GM19328 (cell line): Measurements from ENCODE around the gene MTA3.
"Not testable (repeated sequence)": the region's sequence is repeated elsewhere in the genome, so short reads cannot be mapped to it uniquely, and the experiment has no call there.

ENCODE experiments used
- ATAC-seq: cut with Tn5 transposase; IDR thresholded peaks from one replicate; pipeline ENCODE4 v1.9.1; 2021; ENCODE audit warnings: mild to moderate bottlenecking, moderate library complexity; ENCODE audit not compliant: unreplicated experiment

The MTA3 gene

DNA sequence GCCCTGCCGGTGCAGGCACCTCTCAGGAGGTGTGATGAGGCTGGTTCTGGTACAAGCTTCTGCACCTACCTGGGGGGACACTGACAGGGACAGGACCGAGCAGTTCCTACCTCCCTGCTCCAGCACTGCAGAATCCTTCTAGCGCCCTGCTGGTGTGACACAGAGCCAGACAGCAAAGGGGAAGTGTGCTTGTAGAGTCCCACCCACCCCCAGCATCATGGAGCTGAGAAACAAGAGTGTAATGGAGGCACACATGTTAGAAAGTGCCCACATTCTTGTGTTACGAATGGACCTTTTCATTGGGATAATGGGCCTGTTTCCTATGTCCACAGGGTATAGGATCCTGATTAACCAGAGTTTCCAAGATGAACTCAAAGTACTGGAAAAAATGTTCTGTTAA lies 157.2 kb downstream of the MTA3 start:
- no peak for ATAC-seq

DNA sequence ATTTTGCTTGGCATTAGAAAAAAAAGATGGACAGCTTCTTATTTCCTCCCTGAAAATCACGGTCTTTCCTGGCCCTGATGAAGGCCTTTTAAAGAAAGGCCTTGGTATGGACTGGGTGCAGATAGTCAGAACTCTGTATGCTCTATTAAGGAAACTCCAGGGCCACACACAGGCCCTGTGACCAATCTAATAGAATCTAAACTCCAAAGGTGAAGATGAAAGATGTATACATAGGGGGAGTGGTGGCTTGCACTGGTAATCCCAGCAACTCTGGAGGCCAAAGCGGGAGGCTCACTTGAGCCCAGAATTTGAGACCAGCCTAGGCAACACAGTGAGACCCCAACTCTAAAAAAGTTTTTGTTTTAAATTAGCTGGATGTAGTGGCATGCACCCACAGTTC lies 158.2 kb downstream of the MTA3 start:
- ATAC-seq: no peak

DNA sequence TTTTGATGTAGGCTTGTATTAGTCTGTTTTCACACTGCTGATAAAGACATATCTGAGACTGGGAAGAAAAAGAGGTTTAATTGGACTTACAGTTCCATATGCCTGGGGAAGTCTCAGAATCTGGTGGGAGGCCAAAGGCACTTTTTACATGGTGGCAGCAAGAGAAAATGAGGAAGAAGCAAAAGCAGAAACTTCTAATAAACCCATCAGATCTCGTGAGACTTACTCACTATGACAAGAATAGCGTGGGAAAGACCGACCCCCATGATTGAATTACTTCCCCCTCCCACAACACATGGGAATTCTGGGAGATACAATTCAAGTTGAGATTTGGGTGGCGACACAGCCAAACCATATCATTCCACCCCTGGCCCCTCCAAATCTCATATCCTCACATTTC lies 162.9 kb downstream of the MTA3 start:
- not testable (repeated sequence) for ATAC-seq

DNA sequence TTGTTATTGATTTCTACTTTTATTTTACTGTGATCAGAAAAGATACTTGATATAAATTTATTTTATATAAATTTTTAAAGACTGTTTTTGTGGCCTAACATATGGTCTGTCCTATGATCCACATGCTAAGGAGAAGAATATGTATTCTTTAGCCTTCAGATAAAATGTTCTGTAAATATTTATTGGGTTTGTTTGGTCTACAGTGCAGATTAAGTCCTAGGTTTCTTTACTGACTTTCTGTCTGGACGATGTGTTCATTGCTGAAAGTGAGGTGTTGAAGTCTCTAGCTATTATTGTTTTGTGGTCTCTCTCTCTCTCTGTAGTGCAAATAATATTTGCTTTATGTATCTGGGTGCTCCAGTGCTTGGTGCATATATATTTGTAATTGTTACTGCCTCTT lies 165.4 kb downstream of the MTA3 start:
- no peak for ATAC-seq

DNA sequence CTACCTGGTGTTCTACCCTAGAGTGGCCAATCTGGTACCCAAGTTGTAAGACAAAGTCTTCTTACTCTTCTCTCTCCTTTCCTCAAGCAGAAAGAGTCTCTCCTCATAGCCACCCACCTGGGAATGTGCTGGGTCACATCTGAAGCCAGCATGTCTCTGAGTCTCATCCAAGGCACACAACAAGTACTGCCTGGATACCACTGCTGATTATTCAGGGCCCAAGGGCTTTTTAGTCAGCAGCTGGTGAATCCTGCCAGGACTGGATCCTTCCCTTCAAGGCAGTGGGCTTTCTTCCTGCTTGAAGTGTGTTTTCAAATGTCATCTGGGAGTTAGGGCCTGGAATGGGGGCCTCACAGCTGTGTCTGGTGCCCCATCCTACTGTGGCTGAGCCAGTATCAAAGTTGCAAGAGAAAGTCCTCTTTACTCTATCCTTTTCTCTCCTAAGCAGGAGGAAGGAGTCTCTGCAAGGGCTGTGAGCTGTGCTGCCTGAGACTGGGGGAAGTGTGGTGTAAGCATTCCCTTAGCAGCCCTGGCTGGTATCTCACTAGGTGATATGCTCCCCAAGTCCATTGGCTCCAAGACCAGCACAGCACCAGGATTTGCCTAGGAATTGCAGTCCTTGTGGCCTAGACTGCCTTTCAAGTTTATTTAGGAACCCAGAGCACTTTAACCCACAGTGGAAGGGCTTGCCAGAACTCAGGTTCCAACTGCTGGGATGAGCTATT lies 168.3 kb downstream of the MTA3 start:
- no peak for ATAC-seq

DNA sequence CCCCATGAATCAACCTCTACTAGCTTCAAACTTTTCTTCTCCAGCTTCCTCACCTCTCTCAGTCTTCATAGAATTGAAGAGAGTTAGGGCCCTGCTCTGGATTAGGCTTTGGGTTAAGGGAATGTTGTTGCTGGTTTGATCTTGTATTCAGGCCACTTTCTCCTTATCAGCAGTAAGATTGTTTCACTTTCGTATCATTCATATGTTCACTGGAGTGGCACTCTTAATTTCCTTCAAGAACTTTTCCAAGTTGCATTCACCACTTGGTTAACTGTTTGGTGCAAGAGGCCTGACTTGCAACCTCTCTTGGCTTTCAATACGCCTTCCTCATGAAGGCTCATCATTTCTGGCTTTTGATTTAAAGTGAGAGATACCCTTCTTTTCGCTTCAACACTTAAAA lies 172.7 kb downstream of the MTA3 start:
- no peak for ATAC-seq

DNA sequence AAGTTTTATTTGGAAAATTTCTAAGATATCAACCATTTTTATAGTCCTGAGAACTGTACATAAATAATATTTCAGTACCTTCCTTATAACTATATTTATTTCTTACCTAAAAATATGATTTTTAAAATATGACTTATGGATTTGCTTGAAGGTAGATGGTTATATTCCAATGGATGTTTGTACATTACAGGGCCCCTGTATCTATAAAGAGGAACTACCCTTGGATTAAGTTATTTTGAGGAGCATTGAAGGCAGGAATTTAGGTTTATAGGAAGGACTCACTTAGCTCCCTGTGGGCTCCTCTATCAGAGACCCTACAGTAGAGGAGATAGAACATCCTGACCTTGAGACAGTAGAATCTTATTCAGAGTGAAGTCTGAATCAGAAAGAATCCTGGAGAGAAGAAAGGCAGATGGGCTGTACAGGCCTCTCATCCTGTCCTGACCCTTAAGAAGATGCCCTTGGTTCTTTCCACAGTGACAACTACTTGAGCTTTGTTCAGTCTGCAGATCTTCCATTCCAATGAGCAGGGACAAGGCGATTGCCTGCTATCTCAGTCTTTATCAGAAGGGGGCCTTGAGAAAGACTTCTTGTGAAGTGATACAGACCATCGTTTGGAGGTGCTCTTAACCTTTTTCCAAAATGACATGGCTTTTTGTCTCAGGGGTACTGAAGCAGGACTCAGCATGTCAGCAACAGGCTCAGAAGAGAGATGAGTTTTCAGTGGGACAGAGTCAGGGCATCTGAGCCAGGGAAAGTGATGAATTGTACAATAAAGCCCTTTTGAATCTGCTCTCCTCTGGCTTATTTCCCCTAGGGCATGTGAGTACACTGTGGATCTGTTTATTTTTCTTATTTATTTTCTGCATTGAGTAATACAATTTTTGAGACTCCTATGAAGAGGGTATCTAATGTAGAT lies 174.6 kb downstream of the MTA3 start:
- ATAC-seq: no peak

DNA sequence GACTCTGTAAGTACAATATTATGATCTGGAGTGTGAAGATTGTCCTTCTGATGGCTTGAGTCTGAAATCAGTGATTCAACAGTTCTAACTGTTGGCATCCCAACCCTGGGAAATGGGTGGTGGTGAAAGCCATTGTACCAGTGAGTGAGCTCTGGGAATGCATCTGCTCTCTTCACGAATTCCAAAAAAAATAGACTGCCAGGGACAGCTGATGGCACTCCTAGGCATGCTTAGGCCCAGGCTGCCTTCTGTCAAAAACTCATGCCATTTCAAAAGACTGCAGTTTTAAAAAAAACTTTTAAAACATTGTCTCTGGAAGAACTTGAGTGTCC lies 175.2 kb downstream of the MTA3 start:
- no peak for ATAC-seq

DNA sequence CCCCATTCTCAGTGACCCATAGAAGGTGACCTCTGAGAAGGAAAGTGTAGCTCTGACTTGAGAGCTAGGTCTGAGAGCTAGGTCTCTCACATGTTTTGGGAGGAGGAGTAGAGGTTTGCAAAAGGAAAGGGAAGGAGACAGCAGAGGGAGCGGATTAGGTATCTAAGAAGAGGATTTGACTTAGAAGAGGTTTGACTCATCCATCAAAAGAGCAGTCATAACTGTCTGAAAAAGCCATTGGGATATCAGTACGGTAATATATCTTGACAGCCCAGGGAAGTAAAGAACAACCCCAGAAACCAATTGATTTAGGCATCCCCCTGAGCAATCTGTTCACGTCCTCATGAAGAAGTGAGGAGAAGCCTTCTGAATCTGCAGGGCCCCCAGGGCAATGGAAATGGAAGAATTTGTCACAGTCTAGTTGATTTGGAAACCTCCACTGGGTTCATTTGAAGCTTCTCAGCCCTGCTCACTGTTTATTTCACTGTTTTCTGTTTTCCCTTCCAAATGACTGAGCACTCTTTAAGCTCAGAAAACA lies 176.2 kb downstream of the MTA3 start:
- no peak for ATAC-seq

DNA sequence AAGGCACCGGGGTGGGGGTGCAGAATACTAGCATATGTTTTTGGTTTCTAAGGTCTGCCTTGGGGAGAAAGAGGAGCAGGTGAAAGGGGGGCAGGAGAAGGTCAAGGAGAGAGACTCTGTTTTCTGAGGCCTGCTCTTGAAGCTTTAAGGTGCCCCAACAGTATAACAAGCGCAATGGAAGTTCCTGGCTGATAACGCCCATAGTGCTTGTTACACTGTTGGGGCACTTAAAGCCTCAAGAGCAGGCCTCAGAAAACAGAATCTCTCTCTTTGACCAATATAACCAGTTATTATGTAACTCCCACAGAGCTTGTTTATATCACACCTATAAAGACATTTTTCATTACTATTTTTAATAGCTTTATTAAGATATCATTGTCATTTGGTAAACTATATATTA lies 179.0 kb downstream of the MTA3 start:
- ATAC-seq: no peak

DNA sequence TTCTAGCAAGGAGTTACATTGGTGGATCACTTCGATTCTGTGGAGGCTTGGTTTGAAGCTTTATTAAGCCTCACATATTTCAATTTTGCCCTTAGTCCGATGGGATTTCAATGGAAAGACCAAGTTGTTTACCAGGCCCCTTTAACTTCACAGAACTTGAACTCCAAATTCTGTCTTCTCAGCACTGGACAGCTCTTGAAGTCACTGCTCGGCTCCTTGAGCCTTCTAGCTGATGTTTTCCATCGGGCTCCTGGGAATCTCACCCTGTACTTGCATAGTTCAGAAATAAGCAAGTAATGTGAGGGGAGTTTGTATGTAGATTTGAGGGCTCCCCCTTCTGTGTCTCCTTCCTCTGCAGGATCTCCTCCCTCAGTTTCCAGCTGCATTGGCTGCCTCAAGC lies 180.4 kb downstream of the MTA3 start:
- ATAC-seq: no peak

DNA sequence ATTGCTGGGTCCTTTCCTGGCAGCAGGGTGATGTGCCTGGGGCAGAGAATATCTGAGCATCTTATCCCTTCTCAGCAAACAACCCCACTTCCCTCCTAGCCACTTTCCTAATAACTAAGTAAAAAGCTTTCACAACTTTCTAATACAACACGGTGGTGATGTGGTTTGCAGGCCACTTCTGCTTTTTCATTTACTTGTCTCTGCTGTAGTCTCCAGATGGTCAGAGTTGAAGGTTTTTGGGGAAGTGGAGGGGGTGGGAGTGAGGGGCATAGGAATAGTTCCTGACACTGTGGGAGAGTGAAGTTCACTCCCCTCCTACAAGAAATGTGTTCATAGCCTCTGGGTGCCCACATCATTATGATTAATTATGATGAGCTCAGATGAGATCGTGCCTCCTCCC lies 183.9 kb downstream of the MTA3 start:
- ATAC-seq: peak; percentile 67

DNA sequence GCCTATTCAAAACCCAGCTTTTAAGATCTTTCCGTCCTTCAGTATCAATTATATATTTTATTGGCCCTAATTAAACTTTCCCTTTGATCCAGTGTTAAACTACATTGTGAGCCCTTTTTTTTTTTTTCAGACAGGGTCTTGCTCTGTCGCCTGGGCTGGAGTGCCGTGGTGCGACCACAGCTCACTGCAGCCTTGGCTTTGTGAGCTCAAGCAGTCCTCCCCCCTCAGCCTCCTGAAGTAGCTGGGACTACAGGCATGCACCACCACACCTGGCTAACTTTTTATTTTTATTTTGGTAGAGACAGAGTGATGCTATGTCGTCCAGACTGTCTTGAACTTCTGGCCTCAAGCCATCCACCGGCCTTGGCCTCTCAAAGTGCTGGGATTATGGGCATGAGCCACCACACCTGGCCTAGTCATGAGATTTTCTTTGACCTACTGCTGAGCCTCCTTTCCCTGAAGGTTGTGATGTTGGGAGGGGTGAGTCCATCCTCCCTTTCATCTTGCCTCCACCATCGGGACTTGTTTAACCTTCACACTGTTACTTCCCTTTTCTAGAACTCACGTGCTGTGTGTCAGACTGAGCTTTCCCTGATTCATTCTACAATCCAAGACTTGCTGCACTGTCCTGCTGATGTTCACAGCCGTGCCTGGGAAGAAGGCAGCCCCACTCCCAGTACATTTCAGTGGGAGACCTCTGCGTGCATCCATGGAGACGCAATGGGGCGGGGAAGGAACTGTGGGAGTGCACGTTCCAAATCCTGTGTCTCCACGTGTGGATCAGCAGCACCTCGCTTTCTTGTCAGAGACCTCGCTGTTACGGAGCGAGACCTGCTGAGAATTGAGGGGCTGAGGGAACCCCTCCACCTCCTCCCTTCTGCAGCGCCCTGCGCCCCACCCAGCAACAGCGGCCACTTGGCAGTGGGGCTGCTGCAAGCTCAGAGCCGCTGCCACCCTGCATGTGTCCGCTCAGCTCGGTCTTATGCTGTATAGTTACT lies 184.7 kb downstream of the MTA3 start:
- ATAC-seq: no peak

DNA sequence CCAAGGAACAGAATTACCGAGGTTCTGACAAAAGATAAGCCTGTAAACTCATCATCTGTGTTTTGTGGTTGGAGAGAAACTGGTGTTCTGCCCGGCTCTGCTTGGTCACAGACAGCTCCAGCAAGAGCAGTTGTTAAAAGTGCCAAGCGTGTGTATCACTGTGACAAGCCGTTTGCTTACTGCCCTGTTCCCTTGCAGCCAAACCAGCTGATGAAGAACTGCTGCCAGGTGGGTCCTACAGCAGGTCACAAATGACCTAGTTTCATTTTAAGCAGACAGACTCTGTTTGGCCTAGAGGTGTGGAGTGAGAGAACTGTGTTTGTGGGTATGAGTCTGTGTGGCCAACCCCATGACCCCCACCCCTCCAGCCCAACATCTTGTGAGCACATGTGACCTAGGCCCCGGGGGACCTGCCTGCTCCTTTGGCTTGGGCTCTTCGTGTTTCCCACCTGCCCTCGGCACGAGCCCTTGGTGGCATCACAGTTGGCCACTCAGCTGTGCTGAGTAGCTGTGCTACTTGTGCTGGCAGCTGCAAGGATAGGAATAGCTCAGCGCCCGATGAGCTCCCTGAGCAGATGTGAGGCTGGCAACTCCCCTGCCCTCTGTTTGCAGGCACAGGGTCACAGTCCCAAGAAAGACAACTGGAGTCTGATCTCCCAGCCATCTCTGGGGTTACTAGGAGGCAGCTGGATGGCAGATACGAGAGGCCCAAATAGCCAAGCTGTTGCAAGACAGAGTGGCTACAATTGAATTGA lies 185.8 kb downstream of the MTA3 start:
- peak; percentile 51 for ATAC-seq

DNA sequence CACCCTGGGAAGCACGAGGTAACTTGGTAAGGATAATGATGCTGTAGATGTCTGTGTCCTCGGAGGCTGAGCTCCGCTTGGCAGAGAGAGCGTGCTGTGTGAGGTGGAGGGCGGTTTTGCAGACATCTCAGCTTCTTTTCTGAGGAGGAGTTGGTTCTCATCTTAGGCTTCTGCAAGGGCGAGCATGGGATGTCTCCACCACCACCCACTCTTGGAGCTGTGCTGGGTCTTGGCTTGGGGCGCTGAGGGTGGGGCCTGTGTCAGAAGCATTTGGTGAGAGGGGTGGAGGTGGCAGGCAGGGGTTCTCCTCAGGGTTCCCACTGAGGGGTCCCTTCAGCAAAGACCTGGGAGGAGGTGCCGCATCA lies 186.3 kb downstream of the MTA3 start:
- no peak for ATAC-seq

DNA sequence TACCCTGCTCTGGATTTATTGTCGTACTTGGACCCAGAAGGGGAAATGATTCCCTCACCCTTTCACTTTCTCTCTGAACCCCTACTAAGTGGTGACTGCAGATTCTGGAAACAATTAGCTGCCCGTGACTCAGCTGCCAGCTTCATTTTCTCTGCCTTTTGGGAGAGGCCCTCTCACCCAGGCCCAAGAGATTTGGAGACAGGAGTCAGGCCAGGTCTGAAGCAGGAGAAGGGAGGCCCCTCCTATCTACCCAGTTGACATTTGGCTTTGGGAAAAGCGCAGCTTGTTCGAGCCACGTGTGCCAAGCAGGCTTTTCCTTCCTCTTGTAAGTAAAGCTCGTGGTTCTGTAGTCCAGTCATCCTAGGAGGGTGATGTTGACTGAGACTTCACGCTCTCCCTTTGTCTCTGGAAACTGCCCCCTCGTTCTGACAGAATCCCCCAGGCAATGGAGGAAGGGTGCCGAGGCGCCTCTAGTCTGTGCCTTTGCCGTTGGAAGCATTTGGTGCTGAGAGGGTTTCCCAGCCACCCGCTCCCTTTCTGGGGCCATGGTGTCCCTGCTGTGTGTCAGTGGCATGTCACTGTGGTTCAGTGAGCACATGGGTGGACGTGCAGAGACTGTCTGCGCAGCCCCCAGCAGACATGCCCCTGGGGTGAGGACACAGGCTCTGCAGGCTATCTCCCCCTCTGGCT lies 186.9 kb downstream of the MTA3 start:
- ATAC-seq: no peak

DNA sequence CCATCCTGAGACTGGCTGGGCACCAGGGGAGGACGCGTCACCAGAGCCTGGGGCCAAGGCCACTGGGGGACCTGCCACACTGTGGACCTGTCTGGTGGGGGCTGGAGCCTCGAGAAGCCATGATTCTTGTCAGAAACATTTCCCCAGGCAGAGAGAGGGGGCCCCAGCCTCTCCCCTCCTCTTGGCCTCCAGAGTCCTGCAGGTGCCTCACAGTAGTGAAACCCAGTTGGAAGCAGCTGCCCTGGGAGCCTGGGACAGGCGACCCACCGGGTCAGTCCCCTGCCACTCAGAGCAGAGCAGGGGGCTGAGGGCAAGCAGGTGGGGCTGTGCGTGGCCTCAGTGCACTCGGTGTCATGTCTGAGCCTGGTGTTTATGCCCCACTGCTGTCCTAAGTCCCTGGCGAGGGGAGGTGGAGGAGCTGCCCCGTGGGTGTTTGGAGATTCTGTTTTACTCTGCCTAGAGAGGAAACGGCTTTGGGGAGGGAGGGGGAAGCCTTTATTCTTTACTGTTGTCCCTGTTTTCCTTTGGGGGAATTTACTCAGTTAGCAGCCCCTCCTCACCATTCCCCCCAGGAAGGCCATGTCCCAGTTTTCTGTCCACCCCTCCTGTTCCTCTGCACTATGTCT lies 187.8 kb downstream of the MTA3 start:
- ATAC-seq: no peak

DNA sequence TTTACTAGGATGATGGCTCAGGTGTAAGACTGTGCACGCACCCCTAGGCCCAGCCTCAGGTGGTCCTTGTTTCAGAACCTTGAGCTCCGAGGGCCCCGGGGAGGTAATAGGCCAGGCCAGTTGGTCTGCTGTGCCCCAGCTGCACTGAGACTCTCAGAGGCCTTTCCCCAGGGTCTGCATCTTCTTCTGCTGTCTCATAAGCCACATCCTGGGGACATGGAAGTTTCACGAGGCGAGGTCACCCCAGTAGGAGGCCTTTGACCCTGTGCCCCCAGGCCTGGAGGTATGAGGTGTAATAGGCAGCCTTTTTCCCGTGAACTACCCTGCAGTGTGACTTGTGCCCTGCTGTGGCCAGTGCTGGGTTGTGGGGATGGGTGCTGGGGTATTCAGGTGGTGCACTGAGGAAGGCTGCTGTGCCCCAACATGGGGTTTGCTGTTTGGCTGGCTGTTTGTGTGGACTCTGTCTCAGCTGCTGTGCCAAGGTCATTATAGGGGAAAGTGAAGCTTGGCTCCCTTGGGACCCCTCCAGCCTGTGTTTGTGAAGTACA lies 188.6 kb downstream of the MTA3 start:
- no peak for ATAC-seq
